ENCODE measurements around the gene PRDM16. TPM values are rescaled to one million over a fixed set of nuclear protein-coding genes. Genes with fewer than 3 reads are reported as not detected.

PRDM16 gene
- total and polyA plus RNA-seq, 2 of the 4 experiments (the other 2 are of a cell fraction): 0.02 TPM; not detected in 1

DNA sequence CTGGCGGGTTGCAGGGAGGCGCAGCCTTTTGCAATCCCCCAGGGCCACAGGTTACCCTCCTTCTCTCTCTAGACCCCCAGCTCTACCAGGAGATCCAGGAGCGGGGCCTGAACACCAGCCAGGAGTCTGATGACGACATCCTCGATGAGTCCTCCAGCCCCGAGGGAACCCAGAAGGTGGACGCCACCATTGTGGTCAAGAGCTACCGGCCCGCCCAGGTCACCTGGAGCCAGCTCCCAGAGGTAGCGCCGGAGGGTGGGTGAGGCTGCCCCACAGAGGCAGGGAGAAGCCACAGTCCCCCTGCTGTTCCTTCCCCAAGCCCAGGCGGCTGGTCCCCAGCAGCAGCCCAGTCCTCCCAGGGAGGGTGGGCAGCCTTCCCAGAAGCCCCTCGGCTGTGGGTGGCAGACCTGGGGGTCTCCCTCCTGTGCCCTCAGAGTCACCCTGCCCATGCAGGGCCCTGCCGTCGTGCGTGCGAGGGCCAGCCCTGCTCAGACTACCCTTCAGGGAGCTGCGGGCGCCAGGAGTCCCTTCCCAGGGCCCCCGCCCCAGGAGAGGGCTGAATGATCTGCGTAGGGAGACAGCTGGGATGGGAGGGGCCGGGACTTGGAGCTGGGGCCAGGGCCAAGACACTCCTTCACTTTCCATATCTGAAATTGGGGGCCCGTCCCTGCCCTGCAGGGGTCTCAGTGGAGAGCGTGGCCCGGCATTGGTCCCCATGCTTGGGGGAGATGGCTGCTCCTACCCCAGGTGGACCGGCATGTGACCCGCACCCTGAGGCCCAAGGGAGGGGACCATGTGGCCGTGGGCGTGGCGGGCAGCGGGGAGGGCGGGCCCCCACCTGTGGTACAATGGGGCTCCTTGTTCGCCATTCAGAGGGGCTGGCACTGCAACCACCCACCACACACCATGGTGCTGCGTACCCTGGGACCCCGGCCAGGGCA lies 398.4 kb downstream of the PRDM16 start:
- no peak overlapping the region for H4K5ac ChIP-seq (ENCODE audit: low read depth, low read length)
- no peak overlapping the region for H3K4me3 ChIP-seq (ENCODE audit: insufficient read depth, low read depth, low read length)
- H3K9me1 ChIP-seq (ENCODE audit: insufficient read depth, low read length): no peaks in the 10 kb centered on the region
- in situ Hi-C loops (cut with MboI; ENCODE audit: low sequenced_read_pairs) (no loop called here), dilution Hi-C loops (cut with HindIII; ENCODE audit: low sequenced_read_pairs, unreplicated experiment) (no loop called here), intact Hi-C loops (cut with micrococcal nuclease) (no loop called here)
- no peak overlapping the region for H3K9ac ChIP-seq (ENCODE audit: low read depth, low read length)
- no peaks in the 10 kb centered on the region for H3K36me3 ChIP-seq (ENCODE audit: control insufficient read depth, insufficient read depth, low read length)
- POLR2A ChIA-PET (ENCODE audit: unreplicated experiment): no interaction called here
- H2BK5ac ChIP-seq (ENCODE audit: low read depth, low read length, poor library complexity, severe bottlenecking): no peak overlapping the region
- 100% methylated on average over 2 of the region's 35 CpGs; no CpG with 5 or more reads in 1 of the 2 experiments for WGBS, 2 experiments (ENCODE audit: extremely low coverage in 2 of 2, insufficient read length in 1 of 2)
- no peak overlapping the region for H4K91ac ChIP-seq (ENCODE audit: insufficient read depth, low read depth, low read length)
- no peak overlapping the region for H3K23ac ChIP-seq (ENCODE audit: low read depth, low read length)
- H3K18ac ChIP-seq (ENCODE audit: low read depth, low read length): no peak overlapping the region
- H4K20me1 ChIP-seq (ENCODE audit: insufficient read depth, low read length): no peaks in the 10 kb centered on the region; the same call in 1 of the 2 replicates
- DNase-seq (no peak), ATAC-seq (ENCODE audit: low read depth) (no peak)
- H2BK15ac ChIP-seq (ENCODE audit: low read depth, low read length): no peak overlapping the region
- H2AK9ac ChIP-seq (replicated peaks; ENCODE audit: low read depth, low read length, poor library complexity): no peak overlapping the region
- H3K79me1 ChIP-seq (ENCODE audit: low read depth in 1 of 2, low read length in 2 of 2): no peaks in the 10 kb centered on the region
- CTCF ChIA-PET: no interaction called here
- H3K14ac ChIP-seq (replicated peaks; ENCODE audit: low read depth, low read length): no peak overlapping the region
- H2AFZ ChIP-seq (replicated peaks; ENCODE audit: low read length, poor library complexity): peak overlapping the region; percentile 58
- no peak overlapping the region for H4K8ac ChIP-seq (ENCODE audit: low read depth in 2 of 2, low read length in 2 of 2)
- H3K27me3 ChIP-seq (ENCODE audit: control insufficient read depth, insufficient read depth, low read length): peaks cover 7% of the 10 kb centered on the region
- TF ChIP-seq CEBPB (IDR thresholded peaks at IDR 0.05; ENCODE audit: low read depth, low read length): no peak
- TF ChIP-seq, protein P1, sequence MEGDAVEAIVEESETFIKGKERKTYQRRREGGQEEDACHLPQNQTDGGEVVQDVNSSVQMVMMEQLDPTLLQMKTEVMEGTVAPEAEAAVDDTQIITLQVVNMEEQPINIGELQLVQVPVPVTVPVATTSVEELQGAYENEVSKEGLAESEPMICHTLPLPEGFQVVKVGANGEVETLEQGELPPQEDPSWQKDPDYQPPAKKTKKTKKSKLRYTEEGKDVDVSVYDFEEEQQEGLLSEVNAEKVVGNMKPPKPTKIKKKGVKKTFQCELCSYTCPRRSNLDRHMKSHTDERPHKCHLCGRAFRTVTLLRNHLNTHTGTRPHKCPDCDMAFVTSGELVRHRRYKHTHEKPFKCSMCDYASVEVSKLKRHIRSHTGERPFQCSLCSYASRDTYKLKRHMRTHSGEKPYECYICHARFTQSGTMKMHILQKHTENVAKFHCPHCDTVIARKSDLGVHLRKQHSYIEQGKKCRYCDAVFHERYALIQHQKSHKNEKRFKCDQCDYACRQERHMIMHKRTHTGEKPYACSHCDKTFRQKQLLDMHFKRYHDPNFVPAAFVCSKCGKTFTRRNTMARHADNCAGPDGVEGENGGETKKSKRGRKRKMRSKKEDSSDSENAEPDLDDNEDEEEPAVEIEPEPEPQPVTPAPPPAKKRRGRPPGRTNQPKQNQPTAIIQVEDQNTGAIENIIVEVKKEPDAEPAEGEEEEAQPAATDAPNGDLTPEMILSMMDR (conservative IDR thresholded peaks at IDR 0.05; ENCODE audit: low read depth, low read length): no peak
- TF ChIP-seq, protein P2, sequence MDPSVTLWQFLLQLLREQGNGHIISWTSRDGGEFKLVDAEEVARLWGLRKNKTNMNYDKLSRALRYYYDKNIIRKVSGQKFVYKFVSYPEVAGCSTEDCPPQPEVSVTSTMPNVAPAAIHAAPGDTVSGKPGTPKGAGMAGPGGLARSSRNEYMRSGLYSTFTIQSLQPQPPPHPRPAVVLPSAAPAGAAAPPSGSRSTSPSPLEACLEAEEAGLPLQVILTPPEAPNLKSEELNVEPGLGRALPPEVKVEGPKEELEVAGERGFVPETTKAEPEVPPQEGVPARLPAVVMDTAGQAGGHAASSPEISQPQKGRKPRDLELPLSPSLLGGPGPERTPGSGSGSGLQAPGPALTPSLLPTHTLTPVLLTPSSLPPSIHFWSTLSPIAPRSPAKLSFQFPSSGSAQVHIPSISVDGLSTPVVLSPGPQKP (IDR thresholded peaks at IDR 0.05; ENCODE audit: borderline replicate concordance, low read depth, low read length): no peak
- no peak for TF ChIP-seq RAD21 (IDR thresholded peaks at IDR 0.05; ENCODE audit: low read length)
- no peak for TF ChIP-seq FOS (IDR thresholded peaks at IDR 0.05; ENCODE audit: low read depth, low read length)
- TF ChIP-seq SMC3 (IDR thresholded peaks at IDR 0.05; ENCODE audit: low read depth, low read length): no peak
- TF ChIP-seq RFX5 (IDR thresholded peaks at IDR 0.05; ENCODE audit: low read depth, low read length): no peak
- TF ChIP-seq BHLHE40 (IDR thresholded peaks at IDR 0.05; ENCODE audit: low read depth, low read length): no peak
- no peak for TF ChIP-seq CHD1 (IDR thresholded peaks at IDR 0.05; ENCODE audit: low read depth, low read length)
- no peak for TF ChIP-seq POLR2A (IDR thresholded peaks at IDR 0.05; ENCODE audit: low read depth, low read length)
- TF ChIP-seq MXI1 (IDR thresholded peaks at IDR 0.05; ENCODE audit: borderline replicate concordance, low read depth, low read length): no peak
- TF ChIP-seq NFE2L2 (IDR thresholded peaks at IDR 0.05; ENCODE audit: low read depth, low read length): no peak
- TF ChIP-seq MAZ (IDR thresholded peaks at IDR 0.05; ENCODE audit: borderline replicate concordance, low read depth, low read length): no peak
- TF ChIP-seq, protein P3, sequence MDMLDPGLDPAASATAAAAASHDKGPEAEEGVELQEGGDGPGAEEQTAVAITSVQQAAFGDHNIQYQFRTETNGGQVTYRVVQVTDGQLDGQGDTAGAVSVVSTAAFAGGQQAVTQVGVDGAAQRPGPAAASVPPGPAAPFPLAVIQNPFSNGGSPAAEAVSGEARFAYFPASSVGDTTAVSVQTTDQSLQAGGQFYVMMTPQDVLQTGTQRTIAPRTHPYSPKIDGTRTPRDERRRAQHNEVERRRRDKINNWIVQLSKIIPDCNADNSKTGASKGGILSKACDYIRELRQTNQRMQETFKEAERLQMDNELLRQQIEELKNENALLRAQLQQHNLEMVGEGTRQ (IDR thresholded peaks at IDR 0.05; ENCODE audit: low read depth, low read length): no peak
- H3K4ac ChIP-seq (ENCODE audit: low read depth, low read length): no peak overlapping the region
- H3K9me3 ChIP-seq (ENCODE audit: control insufficient read depth, insufficient read depth, low read length): no peaks in the 10 kb centered on the region
- H2BK20ac ChIP-seq (ENCODE audit: low read depth, low read length): no peak overlapping the region
- H2BK120ac ChIP-seq (ENCODE audit: low read depth, low read length): no peak overlapping the region
- no TSS peak for BruUV-seq (replicated peaks)
- H3K27ac ChIP-seq (ENCODE audit: insufficient read depth, low read length): no peak overlapping the region
- no peak overlapping the region for H3K56ac ChIP-seq (ENCODE audit: extremely low read depth, insufficient read depth, low read length)
- H3K4me1 ChIP-seq (ENCODE audit: control insufficient read depth, insufficient read depth, low read length): peaks cover 6% of the 10 kb centered on the region
- H3K4me2 ChIP-seq (ENCODE audit: low read depth, low read length): no peak overlapping the region
- no peak overlapping the region for H2AK5ac ChIP-seq (ENCODE audit: low read depth, low read length)
